ENCODE measurements around the gene PLEKHJ1.

- TF ChIP-seq FOSL1 (tag; conservative IDR thresholded peaks at IDR 0.05), result no peak
- TF ChIP-seq PTBP1 (IDR thresholded peaks at IDR 0.05; ENCODE audit: low read depth, low read length), result no peak
- TF ChIP-seq, protein P1, sequence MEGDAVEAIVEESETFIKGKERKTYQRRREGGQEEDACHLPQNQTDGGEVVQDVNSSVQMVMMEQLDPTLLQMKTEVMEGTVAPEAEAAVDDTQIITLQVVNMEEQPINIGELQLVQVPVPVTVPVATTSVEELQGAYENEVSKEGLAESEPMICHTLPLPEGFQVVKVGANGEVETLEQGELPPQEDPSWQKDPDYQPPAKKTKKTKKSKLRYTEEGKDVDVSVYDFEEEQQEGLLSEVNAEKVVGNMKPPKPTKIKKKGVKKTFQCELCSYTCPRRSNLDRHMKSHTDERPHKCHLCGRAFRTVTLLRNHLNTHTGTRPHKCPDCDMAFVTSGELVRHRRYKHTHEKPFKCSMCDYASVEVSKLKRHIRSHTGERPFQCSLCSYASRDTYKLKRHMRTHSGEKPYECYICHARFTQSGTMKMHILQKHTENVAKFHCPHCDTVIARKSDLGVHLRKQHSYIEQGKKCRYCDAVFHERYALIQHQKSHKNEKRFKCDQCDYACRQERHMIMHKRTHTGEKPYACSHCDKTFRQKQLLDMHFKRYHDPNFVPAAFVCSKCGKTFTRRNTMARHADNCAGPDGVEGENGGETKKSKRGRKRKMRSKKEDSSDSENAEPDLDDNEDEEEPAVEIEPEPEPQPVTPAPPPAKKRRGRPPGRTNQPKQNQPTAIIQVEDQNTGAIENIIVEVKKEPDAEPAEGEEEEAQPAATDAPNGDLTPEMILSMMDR (IDR thresholded peaks at IDR 0.05 in 2 of 3, conservative IDR thresholded peaks at IDR 0.05 in 1 of 3; ENCODE audit: insufficient read depth in 2 of 3, low read depth in 1 of 3, low read length in 3 of 3), result no peak
- TF ChIP-seq, protein P2, sequence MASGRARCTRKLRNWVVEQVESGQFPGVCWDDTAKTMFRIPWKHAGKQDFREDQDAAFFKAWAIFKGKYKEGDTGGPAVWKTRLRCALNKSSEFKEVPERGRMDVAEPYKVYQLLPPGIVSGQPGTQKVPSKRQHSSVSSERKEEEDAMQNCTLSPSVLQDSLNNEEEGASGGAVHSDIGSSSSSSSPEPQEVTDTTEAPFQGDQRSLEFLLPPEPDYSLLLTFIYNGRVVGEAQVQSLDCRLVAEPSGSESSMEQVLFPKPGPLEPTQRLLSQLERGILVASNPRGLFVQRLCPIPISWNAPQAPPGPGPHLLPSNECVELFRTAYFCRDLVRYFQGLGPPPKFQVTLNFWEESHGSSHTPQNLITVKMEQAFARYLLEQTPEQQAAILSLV (tag; IDR thresholded peaks at IDR 0.05), result no peak
- TF ChIP-seq, protein P3, sequence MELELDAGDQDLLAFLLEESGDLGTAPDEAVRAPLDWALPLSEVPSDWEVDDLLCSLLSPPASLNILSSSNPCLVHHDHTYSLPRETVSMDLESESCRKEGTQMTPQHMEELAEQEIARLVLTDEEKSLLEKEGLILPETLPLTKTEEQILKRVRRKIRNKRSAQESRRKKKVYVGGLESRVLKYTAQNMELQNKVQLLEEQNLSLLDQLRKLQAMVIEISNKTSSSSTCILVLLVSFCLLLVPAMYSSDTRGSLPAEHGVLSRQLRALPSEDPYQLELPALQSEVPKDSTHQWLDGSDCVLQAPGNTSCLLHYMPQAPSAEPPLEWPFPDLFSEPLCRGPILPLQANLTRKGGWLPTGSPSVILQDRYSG (tag; conservative IDR thresholded peaks at IDR 0.05; ENCODE audit: low read depth), result no peak
- TF ChIP-seq SMARCB1 (IDR thresholded peaks at IDR 0.05; ENCODE audit: insufficient read length, low read depth), result no peak
- TF ChIP-seq SP2 (IDR thresholded peaks at IDR 0.05; ENCODE audit: extremely low read depth, low read depth, low read length, poor library complexity, severe bottlenecking), result no peak
- no peak for TF ChIP-seq GABPB1 (CRISPR knock-in tag; IDR thresholded peaks at IDR 0.05)
- TF ChIP-seq DPF2 (IDR thresholded peaks at IDR 0.05), result no peak
- TF ChIP-seq ZNF280B (CRISPR knock-in tag; IDR thresholded peaks at IDR 0.05), result no peak
- no peak for TF ChIP-seq EZH2 (IDR thresholded peaks at IDR 0.05; ENCODE audit: borderline replicate concordance, low read depth, low read length)
- no peak for TF ChIP-seq CREB1 (IDR thresholded peaks at IDR 0.05)
- TF ChIP-seq CREB1 (CRISPR knock-in tag; IDR thresholded peaks at IDR 0.05), result no peak
- TF ChIP-seq, protein P4, sequence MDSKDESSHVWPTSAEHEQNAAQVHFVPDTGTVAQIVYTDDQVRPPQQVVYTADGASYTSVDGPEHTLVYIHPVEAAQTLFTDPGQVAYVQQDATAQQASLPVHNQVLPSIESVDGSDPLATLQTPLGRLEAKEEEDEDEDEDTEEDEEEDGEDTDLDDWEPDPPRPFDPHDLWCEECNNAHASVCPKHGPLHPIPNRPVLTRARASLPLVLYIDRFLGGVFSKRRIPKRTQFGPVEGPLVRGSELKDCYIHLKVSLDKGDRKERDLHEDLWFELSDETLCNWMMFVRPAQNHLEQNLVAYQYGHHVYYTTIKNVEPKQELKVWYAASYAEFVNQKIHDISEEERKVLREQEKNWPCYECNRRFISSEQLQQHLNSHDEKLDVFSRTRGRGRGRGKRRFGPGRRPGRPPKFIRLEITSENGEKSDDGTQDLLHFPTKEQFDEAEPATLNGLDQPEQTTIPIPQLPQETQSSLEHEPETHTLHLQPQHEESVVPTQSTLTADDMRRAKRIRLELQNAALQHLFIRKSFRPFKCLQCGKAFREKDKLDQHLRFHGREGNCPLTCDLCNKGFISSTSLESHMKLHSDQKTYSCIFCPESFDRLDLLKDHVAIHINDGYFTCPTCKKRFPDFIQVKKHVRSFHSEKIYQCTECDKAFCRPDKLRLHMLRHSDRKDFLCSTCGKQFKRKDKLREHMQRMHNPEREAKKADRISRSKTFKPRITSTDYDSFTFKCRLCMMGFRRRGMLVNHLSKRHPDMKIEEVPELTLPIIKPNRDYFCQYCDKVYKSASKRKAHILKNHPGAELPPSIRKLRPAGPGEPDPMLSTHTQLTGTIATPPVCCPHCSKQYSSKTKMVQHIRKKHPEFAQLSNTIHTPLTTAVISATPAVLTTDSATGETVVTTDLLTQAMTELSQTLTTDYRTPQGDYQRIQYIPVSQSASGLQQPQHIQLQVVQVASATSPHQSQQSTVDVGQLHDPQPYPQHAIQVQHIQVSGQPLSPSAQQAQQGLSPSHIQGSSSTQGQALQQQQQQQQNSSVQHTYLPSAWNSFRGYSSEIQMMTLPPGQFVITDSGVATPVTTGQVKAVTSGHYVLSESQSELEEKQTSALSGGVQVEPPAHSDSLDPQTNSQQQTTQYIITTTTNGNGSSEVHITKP (IDR thresholded peaks at IDR 0.05; ENCODE audit: partially characterized antibody), result no peak
- TF ChIP-seq ZBTB17 (CRISPR knock-in tag; IDR thresholded peaks at IDR 0.05), result no peak
Observed at GRCh38 chr19:2252055-2252796, 16.1 kb upstream of the PLEKHJ1 start.

Data from K562 (cell line).